Stomach (tissue), 9 donors: Measurements from ENCODE around the gene ZNF397. TPM values are rescaled to one million over a fixed set of nuclear protein-coding genes. Genes with fewer than 3 reads are reported as not detected.

Experiments
- DNase-seq, 2 donors: peaks; one replicate each; pipeline versions ENCODE4 v3.0.0 to v3.0.0-alpha.2; 2013 to 2019
- H3K27ac ChIP-seq, 5 donors: fragments of 200-600 bp in 4 of 5; sonication (generic) in 4 of 5; one replicate each; pipeline ENCODE4 v1.5.1; 2013 to 2019; ENCODE audit warnings: mild to moderate bottlenecking in 1 of 5, moderate library complexity in 1 of 5
- H3K27me3 ChIP-seq, 3 donors: fragments of 200-600 bp; sonication (generic); one replicate each; pipeline ENCODE4 v1.5.1; 2017 to 2019; ENCODE audit warnings: mixed run types in 1 of 3
- H3K36me3 ChIP-seq, 4 donors: fragments of 200-600 bp; sonication (generic); 1 replicate in 3 of 4; 2 replicates in 1 of 4; pipeline ENCODE4 v1.5.1; 2016 to 2019
- H3K4me1 ChIP-seq, 4 donors: fragments of 200-600 bp; sonication (generic); one replicate each; pipeline ENCODE4 v1.5.1; 2016 to 2019
- H3K4me3 ChIP-seq, 4 donors: fragments of 200-600 bp; sonication (generic) in 3 of 4; one replicate each; pipeline ENCODE4 v1.5.1; 2016 to 2019; ENCODE audit warnings: mild to moderate bottlenecking in 1 of 4
- H3K9me3 ChIP-seq, 4 donors: fragments of 200-600 bp; sonication (generic); one replicate each; pipeline ENCODE4 v1.5.1; 2016 to 2019
- CTCF ChIP-seq, 7 experiments: fragments of 450-650 bp in 4 of 7; fragments of 200-600 bp in 3 of 7; sonication (generic) in 3 of 7; IDR thresholded peaks; one replicate each; pipeline ENCODE4 v1.5.1; 2016 to 2019; ENCODE audit warnings: antibody characterized with exemption in 7 of 7, control low read depth in 2 of 7, mild to moderate bottlenecking in 1 of 7
- EP300 ChIP-seq: sonication (generic); formaldehyde crosslinking; IDR thresholded peaks from one replicate; pipeline ENCODE4 v1.6.1; 2017; ENCODE audit warnings: antibody characterized with exemption
- POLR2A ChIP-seq, 4 donors: fragments of 450-650 bp; IDR thresholded peaks; one replicate each; pipeline ENCODE4 v1.6.1; 2016; ENCODE audit warnings: antibody characterized with exemption in 4 of 4, control low read depth in 2 of 4, mild to moderate bottlenecking in 1 of 4, moderate library complexity in 1 of 4
- POLR2AphosphoS5 ChIP-seq, 3 donors: sonication (generic); formaldehyde crosslinking; IDR thresholded peaks; one replicate each; pipeline ENCODE4 v1.6.1; 2016; ENCODE audit warnings: antibody characterized with exemption in 3 of 3
- WGBS, 5 donors: extraction: QIAGEN DNeasy Blood & Tissue Kit in 3 of 5; methylation state at CpG; one replicate each; pipeline versions ENCODE4 v1.1.5 to v1.1.7; 2013 to 2018; 5-methylcytosine and 5-hydroxymethylcytosine counted together
- intact Hi-C: fragments of 100-400 bp; cut with DNase I; formaldehyde crosslinking; loops from one replicate; pipeline ENCODE4 v1.15.1; 2023; ENCODE audit warnings: low total_unique reads
- polyA plus RNA-seq, 3 donors: library from polyadenylated mRNA; stranded (reverse); fragments of 200-250 nt; gene quantifications; one replicate each; pipeline ENCODE4 v1.2.3, GENCODE V29; 2013
- total RNA-seq, 5 donors: library from RNA; depleted of rRNA; stranded (reverse); fragments of >200 nt; gene quantifications; one replicate each; pipeline versions ENCODE4 v1.1.0 to v1.2.3, GENCODE V29; 2014 to 2016
- donor health status: healthy with polysubstance abuse.
- donor health status: Bipolar disorder and iron deficiency.
- donor health status: healthy.

The ZNF397 gene
- total and polyA plus RNA-seq, 8 donors: 10.9 to 45.5 (median 21.4) TPM

- H3K27me3 ChIP-seq: no peaks in the 10 kb centered on the region
- H3K4me3 ChIP-seq: peak overlapping the region; percentile 65 to 76 (median 70)
- WGBS, 5 donors: 65 to 83% (median 78%) methylated on average over 2 of the region's 2 CpGs
- no peaks in the 10 kb centered on the region for H3K9me3 ChIP-seq
- TF ChIP-seq POLR2AphosphoS5 (IDR thresholded peaks at IDR 0.05) (no peak), POLR2A (IDR thresholded peaks at IDR 0.05) (no peak), CTCF (IDR thresholded peaks at IDR 0.05) (no peak), EP300 (no peak)
- H3K36me3 ChIP-seq: peaks cover 0 to 33% (median 25%) of the 10 kb centered on the region in 4 donors
- intact Hi-C loops: no loop called here
- H3K4me1 ChIP-seq: peaks cover 18 to 50% (median 36%) of the 10 kb centered on the region in 4 donors
- H3K27ac ChIP-seq: peak overlapping the region in 1 of 5 donors; percentile 89
- no peak for DNase-seq
Measured at GRCh38 chr18:35291166-35291565, 50.3 kb downstream of the ZNF397 start.

GRCh38 chr18:35296060-35296459 lies 55.2 kb downstream of the ZNF397 start:
- intact Hi-C loops: no loop called here
- Histone ChIP-seq H3K4me1 (peaks cover 7 to 33% (median 19%) of the 10 kb centered on the region in 4 donors), H3K9me3 (peaks cover 0 to 29% (median 9%) of the 10 kb centered on the region in 4 donors), H3K4me3 (no peak overlapping the region), H3K36me3 (peaks cover 3 to 68% (median 53%) of the 10 kb centered on the region in 4 donors), H3K27me3 (no peaks in the 10 kb centered on the region), H3K27ac (no peak overlapping the region)
- DNase-seq: no peak
- no peak for TF ChIP-seq POLR2A (IDR thresholded peaks at IDR 0.05)
- TF ChIP-seq EP300: no peak
- no peak for TF ChIP-seq CTCF (IDR thresholded peaks at IDR 0.05)
- no peak for TF ChIP-seq POLR2AphosphoS5 (IDR thresholded peaks at IDR 0.05)
- 98 to 100% (median 98%) methylated on average over 2 of the region's 2 CpGs for WGBS, 5 donors

GRCh38 chr18:35303610-35304009 lies 62.8 kb downstream of the ZNF397 start:
- TF ChIP-seq EP300 (no peak), POLR2AphosphoS5 (IDR thresholded peaks at IDR 0.05) (no peak), CTCF (IDR thresholded peaks at IDR 0.05) (no peak), POLR2A (IDR thresholded peaks at IDR 0.05) (no peak)
- Histone ChIP-seq H3K4me3 (no peak overlapping the region), H3K27me3 (no peaks in the 10 kb centered on the region), H3K4me1 (no peaks in the 10 kb centered on the region), H3K9me3 (peaks cover 36 to 97% (median 79%) of the 10 kb centered on the region in 4 donors), H3K27ac (no peak overlapping the region), H3K36me3 (peaks cover 28 to 90% (median 78%) of the 10 kb centered on the region in 4 donors)
- intact Hi-C loops: no loop called here
- DNase-seq: no peak
- 97 to 100% (median 99%) methylated on average over 4 of the region's 4 CpGs for WGBS, 5 donors

GRCh38 chr18:35306588-35307250 lies 65.9 kb downstream of the ZNF397 start:
- no peak overlapping the region for H3K4me3 ChIP-seq
- H3K27ac ChIP-seq: no peak overlapping the region
- H3K36me3 ChIP-seq: peaks cover 25 to 79% (median 64%) of the 10 kb centered on the region in 4 donors
- WGBS, 5 donors: 92 to 98% (median 96%) methylated on average over 5 of the region's 5 CpGs
- no peak for DNase-seq
- no peak for TF ChIP-seq EP300
- no peak for TF ChIP-seq CTCF (IDR thresholded peaks at IDR 0.05)
- TF ChIP-seq POLR2AphosphoS5 (IDR thresholded peaks at IDR 0.05): no peak
- no peak for TF ChIP-seq POLR2A (IDR thresholded peaks at IDR 0.05)
- intact Hi-C loops: no loop called here
- H3K9me3 ChIP-seq: peaks cover 44 to 100% (median 92%) of the 10 kb centered on the region in 4 donors
- H3K27me3 ChIP-seq: no peaks in the 10 kb centered on the region
- H3K4me1 ChIP-seq: no peaks in the 10 kb centered on the region

Other genes with a start within 250 kb of the ZNF397 start
- 100 to 1,000 TPM in 1 of 5 donors, 10 to 100 TPM in 4; 22.2 to 258 (median 51.6) TPM for gene MAPRE2, start 199.6 kb upstream of the ZNF397 start, total RNA-seq
- 10 to 100 TPM in 2 of 3 donors, 1 to 10 TPM in 1; 7.4 to 18.5 (median 13.3) TPM for gene MAPRE2, start 199.6 kb upstream of the ZNF397 start, polyA plus RNA-seq
- 10 to 100 TPM in 3 of 5 donors, 1 to 10 TPM in 2; 9.3 to 22.0 (median 12.7) TPM for gene ZSCAN30, start 49.2 kb downstream of the ZNF397 start, total RNA-seq
- 1 to 10 TPM; 3.7 to 6.2 (median 6.1) TPM for gene ZSCAN30, start 49.2 kb downstream of the ZNF397 start, polyA plus RNA-seq
- 10 to 100 TPM; 27.5 to 76.2 (median 32.1) TPM for gene ZNF24, start 103.4 kb downstream of the ZNF397 start, total RNA-seq
- gene ZNF24, start 103.4 kb downstream of the ZNF397 start, polyA plus RNA-seq: 10 to 100 TPM; 10.5 to 18.2 (median 15.2) TPM
- gene ZNF396, start 136.3 kb downstream of the ZNF397 start, total RNA-seq: 1 to 10 TPM in 4 of 5 donors, not detected in 1; 3.9 to 7.6 (median 5.5) TPM
- gene ZNF396, start 136.3 kb downstream of the ZNF397 start, polyA plus RNA-seq: 1 to 10 TPM; 1.3 to 4.3 (median 1.8) TPM